SHP77 treated with DMSO at 0.1 percent for 48 hours (cell line): ENCODE results near the gene FOXD3.
"Not testable (repeated sequence)": the region's sequence is repeated elsewhere in the genome, so short reads cannot be mapped to it uniquely, and the experiment has no call there.

Experiments
- DNase-seq: peaks from one replicate; lab custom pipeline; 2025; lab: John Stamatoyannopoulos, UW

Gene FOXD3

GRCh38 chr1:63321066-63321784, 1.1 kb upstream of the FOXD3 start:
- DNase-seq, result no peak

DNA sequence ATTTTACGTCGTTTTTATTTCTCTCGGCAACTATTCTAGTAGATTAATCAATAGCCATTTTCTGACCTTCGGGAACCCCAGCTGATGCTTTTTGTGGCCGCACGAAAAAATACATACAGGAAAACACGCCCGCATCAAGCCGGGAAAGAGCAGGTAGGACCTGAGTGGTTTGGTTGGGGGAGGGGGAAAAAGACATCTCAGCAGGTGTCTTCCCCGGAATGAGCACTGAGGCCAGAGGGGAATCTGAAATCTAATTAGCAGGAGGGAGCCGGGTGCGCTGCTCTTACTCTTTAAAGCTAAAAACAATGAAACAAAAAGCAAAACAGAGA, 618 bp upstream of the FOXD3 start:
- DNase-seq, result no peak

DNA sequence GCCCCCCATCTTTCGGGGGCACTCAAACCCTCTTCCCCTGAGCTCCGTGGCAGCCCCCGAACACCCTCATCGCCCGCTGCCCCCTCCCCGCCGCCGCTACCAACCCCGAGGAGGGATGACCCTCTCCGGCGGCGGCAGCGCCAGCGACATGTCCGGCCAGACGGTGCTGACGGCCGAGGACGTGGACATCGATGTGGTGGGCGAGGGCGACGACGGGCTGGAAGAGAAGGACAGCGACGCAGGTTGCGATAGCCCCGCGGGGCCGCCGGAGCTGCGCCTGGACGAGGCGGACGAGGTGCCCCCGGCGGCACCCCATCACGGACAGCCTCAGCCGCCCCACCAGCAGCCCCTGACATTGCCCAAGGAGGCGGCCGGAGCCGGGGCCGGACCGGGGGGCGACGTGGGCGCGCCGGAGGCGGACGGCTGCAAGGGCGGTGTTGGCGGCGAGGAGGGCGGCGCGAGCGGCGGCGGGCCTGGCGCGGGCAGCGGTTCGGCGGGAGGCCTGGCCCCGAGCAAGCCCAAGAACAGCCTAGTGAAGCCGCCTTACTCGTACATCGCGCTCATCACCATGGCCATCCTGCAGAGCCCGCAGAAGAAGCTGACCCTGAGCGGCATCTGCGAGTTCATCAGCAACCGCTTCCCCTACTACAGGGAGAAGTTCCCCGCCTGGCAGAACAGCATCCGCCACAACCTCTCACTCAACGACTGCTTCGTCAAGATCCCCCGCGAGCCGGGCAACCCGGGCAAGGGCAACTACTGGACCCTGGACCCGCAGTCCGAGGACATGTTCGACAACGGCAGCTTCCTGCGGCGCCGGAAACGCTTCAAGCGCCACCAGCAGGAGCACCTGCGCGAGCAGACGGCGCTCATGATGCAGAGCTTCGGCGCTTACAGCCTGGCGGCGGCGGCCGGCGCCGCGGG, 837 bp downstream of the FOXD3 start:
- DNase-seq, result no peak

DNA sequence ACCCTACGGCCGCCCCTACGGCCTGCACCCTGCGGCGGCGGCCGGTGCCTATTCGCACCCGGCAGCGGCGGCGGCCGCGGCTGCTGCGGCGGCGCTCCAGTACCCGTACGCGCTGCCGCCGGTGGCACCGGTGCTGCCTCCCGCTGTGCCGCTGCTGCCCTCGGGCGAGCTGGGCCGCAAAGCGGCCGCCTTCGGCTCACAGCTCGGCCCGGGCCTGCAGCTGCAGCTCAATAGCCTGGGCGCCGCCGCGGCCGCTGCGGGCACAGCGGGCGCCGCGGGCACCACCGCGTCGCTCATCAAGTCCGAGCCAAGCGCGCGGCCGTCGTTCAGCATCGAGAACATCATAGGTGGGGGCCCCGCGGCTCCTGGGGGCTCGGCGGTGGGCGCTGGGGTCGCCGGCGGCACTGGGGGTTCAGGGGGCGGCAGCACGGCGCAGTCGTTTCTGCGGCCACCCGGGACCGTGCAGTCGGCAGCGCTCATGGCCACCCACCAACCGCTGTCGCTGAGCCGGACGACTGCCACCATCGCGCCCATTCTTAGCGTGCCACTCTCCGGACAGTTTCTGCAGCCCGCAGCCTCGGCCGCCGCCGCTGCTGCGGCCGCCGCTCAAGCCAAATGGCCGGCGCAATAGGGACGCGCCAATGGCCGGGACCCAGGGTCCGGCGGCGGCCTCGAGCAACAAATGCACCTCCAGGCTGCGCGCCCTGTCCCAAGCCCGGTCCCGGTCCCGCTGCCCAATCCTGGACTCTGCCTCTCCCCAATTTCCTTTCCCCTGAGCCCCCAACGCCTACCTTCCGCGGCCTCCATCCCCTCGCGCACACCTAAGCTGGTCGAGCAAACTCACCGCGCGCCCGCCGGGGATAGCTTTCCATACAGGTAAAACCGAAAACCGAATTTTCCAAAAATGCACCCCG, 1.8 kb downstream of the FOXD3 start:
- no peak for DNase-seq

DNA sequence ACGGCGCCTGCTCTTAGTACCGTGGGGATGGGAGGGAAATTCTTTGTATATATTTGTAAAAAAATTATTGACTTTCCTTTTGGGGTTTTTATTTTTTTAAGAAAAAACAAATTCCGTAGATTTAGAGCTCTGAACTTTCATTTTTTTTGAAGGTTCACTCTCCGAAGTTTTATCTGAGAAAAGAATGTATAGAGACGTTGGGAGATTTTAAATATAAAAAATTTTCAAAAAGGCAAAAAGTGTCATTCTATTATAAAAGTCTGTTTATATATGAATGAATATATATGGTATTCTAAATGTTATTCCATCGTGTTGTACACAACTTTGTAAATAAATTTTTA, 2.4 kb downstream of the FOXD3 start:
- DNase-seq, result no peak

DNA sequence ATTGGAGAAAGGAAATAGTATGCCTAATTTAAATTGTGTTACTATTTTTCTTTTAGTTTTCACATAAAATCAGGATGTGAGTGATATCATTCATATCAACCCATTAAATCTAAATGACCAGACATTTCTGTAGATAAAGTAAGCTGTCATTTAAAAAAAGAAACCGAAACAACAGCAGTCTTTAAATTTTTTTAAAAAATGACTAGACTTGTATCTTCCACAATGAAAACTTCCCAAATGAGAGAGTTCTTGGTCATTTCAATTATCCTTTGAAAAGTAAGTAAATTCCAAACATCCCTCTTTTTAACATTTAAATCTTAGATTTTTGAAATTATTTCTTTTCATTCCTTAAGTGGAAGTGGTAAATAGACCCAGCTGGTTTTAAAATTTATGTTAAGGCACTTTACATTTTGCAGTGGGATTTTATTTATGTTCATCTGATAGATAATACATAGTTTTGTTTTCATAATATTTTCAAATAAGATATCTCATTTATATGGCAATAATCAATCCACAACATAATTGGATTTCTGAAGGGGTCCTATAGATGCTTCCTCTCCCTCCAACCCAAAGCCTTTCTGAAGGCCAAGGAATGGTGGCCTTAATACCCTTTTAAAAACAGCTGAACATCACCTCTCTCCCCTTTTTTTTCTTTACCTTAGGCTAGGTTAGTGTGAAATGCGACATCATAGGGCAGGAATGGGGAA, 3.1 kb downstream of the FOXD3 start:
- DNase-seq, result no peak

DNA sequence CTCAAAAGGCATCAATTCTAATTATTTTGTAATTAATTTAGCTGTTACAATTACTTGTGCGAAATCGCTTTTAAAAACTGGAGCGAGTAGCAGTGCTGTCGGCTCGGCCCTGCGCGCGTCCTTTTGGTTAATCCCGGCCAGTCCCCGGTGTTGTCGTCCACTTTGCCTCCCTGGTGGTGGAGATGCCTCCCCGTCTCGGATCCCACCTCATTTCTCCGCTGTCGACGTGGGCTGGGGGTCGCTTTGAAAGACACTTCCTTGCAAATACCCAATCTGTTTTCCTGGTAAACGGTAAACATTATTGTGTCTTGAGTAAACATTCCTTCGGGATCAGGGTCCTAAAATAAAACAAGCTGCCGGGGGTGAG, 3.7 kb downstream of the FOXD3 start:
- DNase-seq, result no peak

DNA sequence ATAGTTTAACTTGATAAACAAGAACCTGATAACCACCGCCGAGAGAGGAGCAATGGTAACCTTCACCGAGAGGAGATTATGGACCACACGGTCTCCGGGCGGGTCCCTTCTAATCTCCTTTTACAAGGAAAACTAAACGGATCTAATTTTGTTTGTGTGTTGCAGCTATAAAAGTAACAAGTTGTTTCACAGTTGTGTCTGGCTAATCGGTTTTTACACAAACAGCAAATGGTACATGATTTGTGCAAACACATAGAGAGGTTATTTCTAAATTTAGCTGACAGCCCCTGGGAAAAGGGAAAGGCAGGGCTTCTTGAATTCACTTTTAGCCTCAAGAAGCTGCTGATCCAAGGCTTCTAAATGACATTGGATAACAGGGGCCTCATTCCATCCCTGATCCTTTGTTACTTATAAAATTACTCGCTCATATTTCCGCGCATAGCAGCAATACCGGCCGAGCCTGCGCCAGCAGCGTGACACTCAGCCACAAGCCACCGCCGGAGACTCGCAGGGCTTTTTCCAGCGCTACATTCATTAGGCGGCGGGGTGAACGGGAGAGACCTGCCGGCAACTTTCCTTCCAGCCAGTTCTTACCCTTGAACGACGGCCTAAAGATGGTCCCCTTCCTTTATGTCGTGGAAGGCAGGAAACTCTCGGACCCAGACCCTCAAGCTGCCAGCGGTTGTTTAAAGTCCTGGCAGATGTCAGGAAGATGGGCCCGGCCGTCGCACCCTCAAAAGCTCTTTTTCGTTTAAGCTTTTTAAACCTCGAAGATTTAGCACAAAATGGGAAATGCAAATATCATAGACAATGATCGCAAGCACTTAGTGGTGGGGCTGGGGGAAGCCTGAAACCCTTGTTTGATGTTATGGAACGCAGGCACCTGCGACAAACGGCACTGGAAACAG, 4.4 kb downstream of the FOXD3 start:
- no peak for DNase-seq

GRCh38 chr1:63327417-63328054, 5.2 kb downstream of the FOXD3 start:
- peak; percentile 32 for DNase-seq

DNA sequence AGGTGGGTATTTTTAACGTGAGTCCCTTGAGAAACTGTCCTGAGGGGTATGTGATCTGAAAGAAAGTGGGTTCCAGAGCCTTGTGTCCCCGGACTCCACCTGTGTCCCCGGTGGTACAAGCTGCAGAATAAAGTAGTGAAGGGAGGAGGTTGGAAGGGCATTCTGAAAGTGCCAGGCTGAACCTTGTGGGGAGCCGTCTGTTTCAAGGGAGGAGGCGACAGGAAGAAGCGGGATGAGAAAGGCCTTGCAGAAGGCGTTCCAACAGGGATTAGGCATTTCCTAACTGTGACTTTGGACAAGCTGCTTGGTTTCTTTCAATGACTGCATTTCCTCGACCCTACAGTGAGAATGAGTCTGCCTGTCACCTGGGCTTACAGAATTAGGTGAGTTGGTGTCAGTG, 5.8 kb downstream of the FOXD3 start:
- DNase-seq, result no peak

GRCh38 chr1:63328781-63329180, 6.4 kb downstream of the FOXD3 start:
- no peak for DNase-seq

- DNase-seq, result no peak
These were observed 7.4 kb downstream of the FOXD3 start for GRCh38 chr1:63329621-63330330.

- DNase-seq, result no peak
These were observed 8.1 kb downstream of the FOXD3 start for GRCh38 chr1:63330331-63330916.

GRCh38 chr1:63342402-63342801, 20.0 kb downstream of the FOXD3 start:
- DNase-seq, result no peak

GRCh38 chr1:63343922-63344321, 21.6 kb downstream of the FOXD3 start:
- no peak for DNase-seq

GRCh38 chr1:63350320-63350719, 28.0 kb downstream of the FOXD3 start:
- no peak for DNase-seq

DNA sequence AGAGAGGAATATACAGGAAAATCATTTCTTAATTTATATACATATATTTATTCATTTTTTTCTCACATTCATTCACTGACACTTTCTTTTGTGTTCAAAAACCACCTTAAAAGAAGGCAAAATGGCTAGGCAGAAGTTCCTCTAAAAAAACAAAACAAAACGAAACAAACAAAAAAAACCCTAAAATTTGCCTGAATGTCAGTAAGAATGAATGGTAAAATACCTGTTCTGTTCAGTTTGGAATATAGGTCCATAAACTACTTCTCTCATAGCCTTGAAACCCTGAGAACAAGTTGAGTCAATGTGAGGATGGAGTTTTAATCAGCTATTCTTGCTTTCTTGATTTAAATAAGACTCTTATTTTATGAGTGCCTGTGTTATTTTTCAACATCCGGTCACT, 30.4 kb downstream of the FOXD3 start:
- no peak for DNase-seq

DNA sequence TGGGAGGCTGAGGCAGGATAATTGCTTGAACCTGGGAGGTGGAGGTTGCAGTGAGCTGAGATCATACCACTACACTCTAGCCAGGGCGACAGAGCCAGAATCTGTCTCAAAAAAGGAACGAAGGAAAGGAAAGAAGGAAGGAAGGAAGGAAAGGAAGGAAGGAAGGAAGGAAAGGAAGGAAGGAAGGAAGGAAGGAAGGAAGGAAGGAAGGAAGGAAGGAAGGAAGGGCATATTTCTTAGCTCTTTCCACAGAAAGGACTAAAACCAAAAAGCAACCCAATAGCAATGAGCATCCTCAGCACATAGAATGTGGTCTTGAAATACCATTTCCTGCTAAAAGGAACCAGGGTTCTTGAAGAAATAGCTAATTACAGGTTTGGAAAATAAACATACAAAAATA, 33.9 kb downstream of the FOXD3 start:
- not testable (repeated sequence) for DNase-seq

GRCh38 chr1:63359561-63359960, 37.2 kb downstream of the FOXD3 start:
- DNase-seq, result no peak
